Activated CD8-positive, alpha-beta T cell treated with anti-CD3 and anti-CD28 coated beads for 36 hours (primary cell): ENCODE data around the gene CDH5. TPM values are rescaled to one million over a fixed set of nuclear protein-coding genes. Genes with fewer than 3 reads are reported as not detected.

Experiments
- ATAC-seq: fragments of 200-7000 bp; cut with Tn5 transposase; one replicate; pipeline ENCODE4 v1.10.0; 2021; ENCODE audit warnings: mild to moderate bottlenecking, moderate library complexity
- CTCF ChIA-PET: fragments of 350-600 bp; sonication (Branson Sonifier 250); formaldehyde crosslinking; loops from one replicate; lab custom pipeline; 2021; ENCODE audit warnings: antibody characterized with exemption; lab: Charles Lee
- POLR2A ChIA-PET: fragments of 350-600 bp; sonication (Branson Sonifier 250); formaldehyde crosslinking; loops from one replicate; lab custom pipeline; 2021; ENCODE audit warnings: antibody characterized with exemption; lab: Charles Lee
- DNase-seq: peaks from one replicate; pipeline ENCODE4 v3.0.0-alpha.2; 2020
- H3K27ac Mint-ChIP-seq: one replicate; pipeline ENCODE4 v1.8.0; 2021; ENCODE audit warnings: mild to moderate bottlenecking, mixed read lengths
- H3K27me3 Mint-ChIP-seq: one replicate; pipeline ENCODE4 v1.8.0; 2021; ENCODE audit warnings: mixed read lengths
- H3K36me3 Mint-ChIP-seq: one replicate; pipeline ENCODE4 v1.8.0; 2021; ENCODE audit warnings: low read depth, mixed read lengths
- H3K4me1 Mint-ChIP-seq: one replicate; pipeline ENCODE4 v1.8.0; 2021; ENCODE audit warnings: low read depth, mixed read lengths
- H3K4me3 Mint-ChIP-seq: one replicate; pipeline ENCODE4 v1.8.0; 2021; ENCODE audit warnings: mild to moderate bottlenecking, moderate library complexity, mixed read lengths
- H3K9me3 Mint-ChIP-seq: one replicate; pipeline ENCODE4 v1.8.0; 2021; ENCODE audit warnings: mixed read lengths
- CTCF ChIP-seq: fragments of 200-600 bp; IDR thresholded peaks from one replicate; pipeline ENCODE4 v1.8.0; 2022; ENCODE audit warnings: antibody characterized with exemption, mild to moderate bottlenecking
- intact Hi-C: fragments of 100-400 bp; cut with micrococcal nuclease; formaldehyde crosslinking; loops from one replicate; pipeline ENCODE4 v1.10.0; 2022
- total RNA-seq, 2 experiments: library from RNA; stranded (reverse); gene quantifications; one replicate each; pipeline ENCODE4 v1.2.3, GENCODE V29; 2021

Gene CDH5
- total RNA-seq, 2 experiments from 2014 or later, result not detected

- Mint-ChIP-seq H3K9me3 (no peaks in the 10 kb centered on the region), H3K4me1 (no peaks in the 10 kb centered on the region), H3K36me3 (no peaks in the 10 kb centered on the region), H3K27me3 (peaks cover 2% of the 10 kb centered on the region), H3K27ac (no peak overlapping the region), H3K4me3 (no peak overlapping the region)
- intact Hi-C loops, result no loop called here
- DNase-seq (no peak), ATAC-seq (no peak)
- ChIA-PET CTCF (interaction anchor here (0.9 to 1.8 kb wide), 2 partner anchors 16 to 33 kb away, joined by 5 to 8 read pairs; no protein-coding TSS in a partner anchor), POLR2A (no interaction called here)
- TF ChIP-seq CTCF, result no peak
Observed at GRCh38 chr16:66390346-66391108, 24.0 kb downstream of the CDH5 start.

GRCh38 chr16:66391726-66392670, 25.5 kb downstream of the CDH5 start:
- H3K27ac Mint-ChIP-seq, result no peak overlapping the region
- DNase-seq (no peak), ATAC-seq (no peak)
- CTCF ChIA-PET, result interaction anchor here (1.1 to 1.9 kb wide), 3 partner anchors 13 to 35 kb away, joined by 3 to 6 read pairs (median 4); no protein-coding TSS in a partner anchor
- TF ChIP-seq CTCF, result no peak
- H3K4me1 Mint-ChIP-seq, result no peaks in the 10 kb centered on the region
- H3K9me3 Mint-ChIP-seq, result no peaks in the 10 kb centered on the region
- peaks cover 2% of the 10 kb centered on the region for H3K27me3 Mint-ChIP-seq
- no peaks in the 10 kb centered on the region for H3K36me3 Mint-ChIP-seq
- POLR2A ChIA-PET, result interaction anchor here (1.1 to 1.3 kb wide), 2 partner anchors 13 to 89 kb away, joined by 3 read pairs; no protein-coding TSS in a partner anchor
- intact Hi-C loops, result no loop called here
- H3K4me3 Mint-ChIP-seq, result no peak overlapping the region

GRCh38 chr16:66395806-66396555, 29.5 kb downstream of the CDH5 start:
- intact Hi-C loops, result no loop called here

More at GRCh38 chr16:66395806-66396555, 29.5 kb downstream of the CDH5 start:
- H3K27ac Mint-ChIP-seq, result no peak overlapping the region
- no peak for TF ChIP-seq CTCF
- ATAC-seq, result no peak
- no peak overlapping the region for H3K4me3 Mint-ChIP-seq
- DNase-seq, result no peak
- H3K36me3 Mint-ChIP-seq, result no peaks in the 10 kb centered on the region
- CTCF ChIA-PET, result interaction anchor here (1.2 to 1.8 kb wide), 2 partner anchors 9 to 11 kb away, joined by 3 to 8 read pairs; no protein-coding TSS in a partner anchor
- no peaks in the 10 kb centered on the region for H3K27me3 Mint-ChIP-seq
- H3K4me1 Mint-ChIP-seq, result no peaks in the 10 kb centered on the region
- no peaks in the 10 kb centered on the region for H3K9me3 Mint-ChIP-seq
- POLR2A ChIA-PET, result no interaction called here
